ENCODE data around the gene TLR6.

Gene TLR6, protein sequence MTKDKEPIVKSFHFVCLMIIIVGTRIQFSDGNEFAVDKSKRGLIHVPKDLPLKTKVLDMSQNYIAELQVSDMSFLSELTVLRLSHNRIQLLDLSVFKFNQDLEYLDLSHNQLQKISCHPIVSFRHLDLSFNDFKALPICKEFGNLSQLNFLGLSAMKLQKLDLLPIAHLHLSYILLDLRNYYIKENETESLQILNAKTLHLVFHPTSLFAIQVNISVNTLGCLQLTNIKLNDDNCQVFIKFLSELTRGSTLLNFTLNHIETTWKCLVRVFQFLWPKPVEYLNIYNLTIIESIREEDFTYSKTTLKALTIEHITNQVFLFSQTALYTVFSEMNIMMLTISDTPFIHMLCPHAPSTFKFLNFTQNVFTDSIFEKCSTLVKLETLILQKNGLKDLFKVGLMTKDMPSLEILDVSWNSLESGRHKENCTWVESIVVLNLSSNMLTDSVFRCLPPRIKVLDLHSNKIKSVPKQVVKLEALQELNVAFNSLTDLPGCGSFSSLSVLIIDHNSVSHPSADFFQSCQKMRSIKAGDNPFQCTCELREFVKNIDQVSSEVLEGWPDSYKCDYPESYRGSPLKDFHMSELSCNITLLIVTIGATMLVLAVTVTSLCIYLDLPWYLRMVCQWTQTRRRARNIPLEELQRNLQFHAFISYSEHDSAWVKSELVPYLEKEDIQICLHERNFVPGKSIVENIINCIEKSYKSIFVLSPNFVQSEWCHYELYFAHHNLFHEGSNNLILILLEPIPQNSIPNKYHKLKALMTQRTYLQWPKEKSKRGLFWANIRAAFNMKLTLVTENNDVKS
- total RNA-seq: 6.2 to 7.7 reads per million in 2 donors

DNA sequence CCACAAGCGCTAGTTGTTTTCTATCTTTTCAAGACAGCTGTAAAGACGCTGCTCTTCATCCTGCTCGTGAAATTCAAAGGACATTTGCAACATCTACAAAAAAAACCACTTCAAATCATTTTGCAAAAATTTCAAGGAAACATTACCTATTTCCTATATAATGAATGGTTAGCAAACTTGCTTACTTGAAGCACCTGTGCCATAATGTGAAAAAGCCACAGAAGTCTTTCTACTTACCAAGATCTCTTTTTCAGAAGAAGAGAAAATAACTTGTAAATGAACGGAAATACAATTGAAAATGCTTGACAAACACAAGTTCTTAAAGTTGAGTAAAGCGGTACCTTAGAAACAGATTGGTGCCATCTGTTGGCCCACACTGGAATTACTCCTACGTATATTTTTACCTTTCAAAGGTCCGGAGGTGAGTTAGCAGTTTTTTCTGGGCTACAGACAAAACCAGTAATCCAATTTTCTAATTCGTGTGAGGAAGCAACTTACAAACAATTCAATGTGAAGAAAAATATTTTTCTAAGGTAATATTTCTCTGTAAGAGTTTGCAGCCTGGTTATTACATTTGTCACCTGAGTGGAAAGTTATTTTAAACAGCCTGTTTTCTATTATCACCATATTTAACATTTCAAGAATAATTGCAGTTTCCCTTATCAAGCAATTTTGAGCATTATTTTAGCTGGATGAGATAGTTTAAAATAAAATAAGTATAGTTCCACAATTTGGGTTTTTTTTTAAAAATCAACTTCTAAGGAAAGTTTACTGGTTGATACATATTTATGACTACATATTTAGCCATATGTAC, at the start of gene TLR6:
TLR6 (minus strand) TSS at position 294 of the 814 bp plus-strand sequence. CDS start 27,344 bp downstream, outside the sequence.
- DNase-seq: peak in 4 of 5 experiments; percentile 36 to 86 (median 44)

DNA sequence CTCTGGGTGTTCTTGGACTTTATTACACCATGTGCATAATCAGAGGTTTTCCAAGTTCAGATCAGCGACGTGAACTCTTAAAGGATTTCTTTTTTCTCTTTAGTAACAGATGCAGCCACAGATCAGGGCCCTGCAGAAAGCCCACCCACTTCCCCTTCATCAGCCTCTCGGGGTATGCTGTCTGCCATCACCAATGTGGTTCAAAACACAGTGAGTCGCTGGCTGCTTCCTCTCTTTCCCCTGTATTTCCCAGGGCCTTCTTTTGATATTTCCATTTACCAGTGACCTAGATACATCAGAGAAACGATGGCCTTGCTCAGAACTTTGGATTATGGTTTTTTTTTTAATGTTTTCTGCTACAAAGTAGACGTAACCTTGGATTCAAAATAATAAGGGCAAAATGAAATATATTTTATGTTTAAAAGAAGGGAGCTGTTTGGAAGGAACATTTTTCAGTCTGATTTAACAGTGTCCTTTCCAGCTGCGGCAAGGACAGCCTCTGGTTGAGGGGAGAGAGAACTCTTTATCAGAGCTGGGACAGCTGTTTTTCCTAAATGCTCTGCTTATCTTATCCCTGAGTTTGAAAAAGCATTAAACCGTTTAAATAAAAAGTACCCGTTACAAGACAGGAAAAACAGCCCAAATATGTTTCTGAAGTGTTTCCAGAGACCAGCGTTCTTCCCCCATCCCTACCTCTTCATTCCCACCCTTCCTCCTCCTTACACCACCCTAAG, 49.2 kb upstream of the TLR6 start:
- no peak for DNase-seq

- DNase-seq: no peak
Observed at GRCh38 chr4:38904682-38905081, 48.1 kb upstream of the TLR6 start.

DNA sequence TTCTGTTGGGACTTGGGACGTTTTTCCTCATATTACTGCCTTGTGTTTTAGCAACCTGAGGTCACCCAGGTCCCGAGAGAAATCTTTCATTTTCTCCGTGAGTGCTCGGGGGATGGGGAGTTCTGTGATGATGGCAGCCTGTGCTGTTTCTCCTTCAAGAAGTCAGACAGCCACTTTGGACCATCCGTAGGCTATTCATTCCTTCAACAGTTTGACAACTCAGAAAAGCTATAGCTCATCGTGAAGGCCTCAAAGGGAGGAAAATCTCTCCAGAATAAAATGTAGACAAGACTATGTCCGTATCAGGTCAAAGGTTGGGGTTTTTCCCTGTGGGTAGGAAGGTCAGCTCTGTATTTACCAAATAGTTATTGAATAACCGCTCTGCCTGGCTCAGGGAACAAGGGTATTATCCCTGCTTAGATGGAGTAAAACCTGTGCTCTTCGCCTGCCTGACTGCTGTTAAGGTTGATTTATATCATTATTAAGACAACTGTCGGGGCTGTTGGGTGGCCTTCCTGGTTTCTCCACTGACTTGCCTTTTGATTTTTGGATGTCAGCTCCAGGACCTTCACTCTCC, 47.6 kb upstream of the TLR6 start:
- no peak for DNase-seq

DNA sequence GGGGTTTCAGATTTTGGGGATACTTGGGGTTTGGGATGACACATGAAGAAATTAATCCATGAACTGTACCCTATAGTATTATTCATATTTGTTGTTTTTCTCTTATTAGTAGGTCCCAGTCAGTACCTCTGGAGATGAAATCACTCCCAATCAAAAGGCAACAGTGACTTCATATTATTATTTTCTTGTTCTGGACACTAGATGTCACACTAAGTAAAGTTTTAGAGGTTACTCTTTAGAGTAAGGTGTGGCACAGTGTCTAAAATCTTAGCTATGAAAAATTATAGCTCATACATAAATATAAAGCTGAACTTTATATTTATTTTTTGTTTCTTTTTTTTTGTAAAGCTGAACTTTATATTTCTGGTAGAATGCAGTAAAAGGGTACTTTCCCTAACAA, 46.1 kb upstream of the TLR6 start:
- peak in 1 of 5 experiments; percentile 59 for DNase-seq

DNA sequence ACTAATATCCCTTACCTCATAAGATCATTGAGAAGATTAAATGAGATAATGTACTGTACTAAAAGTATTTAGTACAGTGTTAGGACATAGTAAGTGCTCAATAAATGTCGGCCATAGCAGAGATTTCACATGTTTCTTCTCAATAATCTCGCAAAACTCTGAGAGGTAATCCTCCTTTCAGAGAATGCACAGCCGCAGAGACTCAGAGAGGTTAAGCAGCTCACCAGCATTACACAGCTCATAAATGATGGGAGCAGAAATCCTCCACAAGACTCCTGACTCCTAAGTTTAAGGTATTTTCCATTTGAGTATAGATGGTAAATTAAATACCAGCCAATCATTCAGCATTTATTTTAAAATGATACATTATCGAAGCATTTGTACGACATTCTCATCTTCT, 45.6 kb upstream of the TLR6 start:
- DNase-seq: no peak

- DNase-seq: no peak
Observed at GRCh38 chr4:38898245-38898644, 41.6 kb upstream of the TLR6 start.

GRCh38 chr4:38896940-38897339, 40.3 kb upstream of the TLR6 start:
- DNase-seq: no peak

GRCh38 chr4:38894322-38894982, 37.8 kb upstream of the TLR6 start:
- DNase-seq: no peak

DNA sequence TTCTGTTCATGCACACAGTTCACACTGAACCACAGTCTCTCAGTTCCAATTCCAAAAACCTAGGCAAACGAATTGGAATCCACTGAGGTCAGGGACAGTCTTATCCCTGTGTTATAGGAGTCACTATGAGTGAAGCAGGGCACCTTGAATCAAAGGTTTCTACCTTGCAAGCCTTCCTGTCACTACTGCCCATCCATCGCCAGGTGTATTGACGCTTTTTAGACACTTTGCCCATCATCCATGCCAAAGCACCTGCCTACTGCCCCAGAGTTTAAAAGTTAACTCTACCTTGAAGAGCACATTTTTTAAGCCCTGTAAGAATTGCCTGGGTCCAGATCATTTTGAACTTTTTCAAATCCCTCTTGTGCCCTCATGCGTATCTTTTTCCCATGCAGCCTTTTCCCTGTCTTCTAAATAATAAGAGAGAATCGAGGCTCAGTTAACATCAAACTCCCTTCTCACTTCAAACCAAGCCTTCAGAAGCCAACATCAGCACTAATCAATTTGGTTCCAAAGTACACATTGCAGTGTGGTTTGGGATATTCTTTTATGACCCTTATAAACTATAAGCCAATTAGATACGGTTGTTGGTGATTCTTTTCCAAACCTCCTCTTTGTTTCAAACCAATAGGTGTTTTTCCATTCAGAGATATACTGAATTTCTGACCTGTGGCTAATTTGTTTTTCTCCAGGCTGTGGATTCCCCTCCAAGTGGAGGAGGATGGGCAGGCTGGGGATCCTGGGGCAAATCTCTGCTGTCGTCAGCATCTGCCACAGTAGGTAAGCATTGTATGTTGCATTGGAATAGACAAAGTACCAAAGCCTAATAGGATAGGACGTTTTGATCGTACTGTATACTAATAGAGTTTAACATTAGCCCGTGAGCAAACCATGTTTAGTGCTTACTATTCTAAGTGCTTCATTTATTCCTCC, 34.7 kb upstream of the TLR6 start:
- no peak for DNase-seq

- peak in 1 of 5 experiments; percentile 76 for DNase-seq
Observed at GRCh38 chr4:38889143-38889542, 32.5 kb upstream of the TLR6 start.

DNA sequence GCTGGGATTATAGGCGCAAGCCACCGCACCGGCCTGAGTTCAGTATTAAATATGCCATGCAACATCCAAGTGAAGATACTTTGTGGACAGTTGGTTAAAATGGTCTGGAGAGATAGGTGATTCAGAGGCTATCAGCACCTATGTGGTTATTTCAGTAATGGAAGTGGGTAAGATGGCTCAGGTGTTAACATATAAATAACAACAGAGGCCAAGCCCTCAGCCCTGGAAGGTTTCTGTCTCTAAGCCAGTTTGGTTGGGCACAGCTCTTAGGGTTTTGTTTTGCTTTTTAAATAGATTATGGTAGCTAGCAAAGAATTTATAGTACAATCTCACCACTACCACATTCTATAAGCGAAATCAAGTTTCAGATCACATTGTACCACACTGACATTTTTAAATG, 27.6 kb upstream of the TLR6 start:
- DNase-seq: no peak

DNA sequence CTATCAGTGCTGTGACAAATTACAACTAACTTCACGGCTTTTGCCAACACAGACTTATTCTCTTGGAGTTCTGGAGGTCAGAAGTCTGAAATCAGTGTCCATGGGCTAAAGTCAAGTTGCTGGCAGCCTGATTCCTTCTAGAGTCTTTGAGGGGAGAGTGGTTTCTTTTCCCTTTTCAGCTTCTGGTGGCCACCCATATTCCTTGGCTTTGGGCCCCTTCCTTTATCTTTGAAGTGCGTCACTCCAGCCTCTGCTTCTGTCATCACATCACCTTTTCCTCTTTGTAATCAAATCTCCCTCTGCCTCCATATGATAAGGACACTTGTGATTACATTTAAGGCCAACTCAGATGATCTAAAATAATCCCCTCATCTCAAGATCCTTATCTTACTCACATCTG, 20.0 kb upstream of the TLR6 start:
- DNase-seq: no peak

- no peak for DNase-seq
Observed at GRCh38 chr4:38873290-38873944, 16.8 kb upstream of the TLR6 start.

- DNase-seq: no peak
Observed at GRCh38 chr4:38872620-38873019, 16.0 kb upstream of the TLR6 start.

DNA sequence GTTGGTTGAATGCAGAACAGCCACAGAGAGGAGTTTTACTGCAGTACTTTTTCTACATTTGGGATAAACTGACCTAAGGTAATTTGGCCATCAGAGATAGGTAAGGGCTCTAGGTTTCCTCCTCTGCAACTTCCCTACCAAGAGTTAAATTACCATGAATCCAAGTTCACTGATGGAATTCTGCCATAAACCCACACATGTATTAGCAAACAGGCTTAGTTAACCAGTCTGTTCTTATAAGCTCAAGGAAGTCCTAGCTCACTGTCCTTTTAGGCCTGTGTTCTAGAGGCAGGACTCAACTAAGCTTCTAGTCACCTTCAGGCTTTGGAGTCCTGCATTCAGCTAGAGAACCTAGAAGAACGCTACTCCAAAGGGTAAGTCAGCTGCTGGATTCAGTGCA, 15.0 kb upstream of the TLR6 start:
- no peak for DNase-seq

DNA sequence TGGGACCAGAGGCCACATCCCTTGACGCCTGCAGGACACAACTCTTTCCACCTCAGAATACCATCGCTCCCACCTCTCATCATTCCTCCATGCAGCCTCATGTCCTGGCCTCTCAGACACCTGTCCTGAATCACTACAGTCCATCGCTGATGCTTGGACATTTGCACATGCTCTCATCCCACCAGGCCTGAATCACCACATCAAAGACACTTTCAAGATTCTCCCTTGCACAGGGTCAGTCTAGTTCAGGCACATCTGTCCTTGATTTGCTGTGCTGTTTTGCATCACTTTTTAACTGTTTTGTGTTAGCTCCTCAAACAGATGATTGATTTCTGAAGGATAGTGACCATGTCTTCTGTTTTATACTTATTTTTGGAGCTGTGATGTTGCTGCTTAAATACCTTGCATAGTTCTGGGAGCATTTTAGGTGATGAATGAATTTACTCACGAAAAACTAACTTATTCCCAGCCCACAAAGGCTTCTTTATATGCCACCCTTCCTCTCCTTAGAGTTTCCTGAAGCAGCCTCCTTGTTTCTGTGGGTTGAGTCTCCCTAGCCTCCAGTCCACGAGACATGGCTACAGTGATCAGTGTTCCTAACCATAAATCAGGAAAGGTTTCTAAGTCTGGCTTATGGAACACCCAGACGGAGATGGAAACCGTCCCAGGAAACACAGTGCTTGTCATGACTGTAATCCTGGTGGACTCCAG, 13.6 kb upstream of the TLR6 start:
- DNase-seq: no peak

GRCh38 chr4:38869511-38869910, 12.9 kb upstream of the TLR6 start:
- no peak for DNase-seq
